GM18867 (cell line): ENCODE measurements around the gene SPDYE2B.
"Not testable (repeated sequence)": the region's sequence is repeated elsewhere in the genome, so short reads cannot be mapped to it uniquely, and the experiment has no call there.

Experiments
- ATAC-seq: cut with Tn5 transposase; IDR thresholded peaks from one replicate; pipeline ENCODE4 v1.9.1; 2021; ENCODE audit warnings: mild to moderate bottlenecking, moderate library complexity; ENCODE audit not compliant: unreplicated experiment

SPDYE2B gene

DNA sequence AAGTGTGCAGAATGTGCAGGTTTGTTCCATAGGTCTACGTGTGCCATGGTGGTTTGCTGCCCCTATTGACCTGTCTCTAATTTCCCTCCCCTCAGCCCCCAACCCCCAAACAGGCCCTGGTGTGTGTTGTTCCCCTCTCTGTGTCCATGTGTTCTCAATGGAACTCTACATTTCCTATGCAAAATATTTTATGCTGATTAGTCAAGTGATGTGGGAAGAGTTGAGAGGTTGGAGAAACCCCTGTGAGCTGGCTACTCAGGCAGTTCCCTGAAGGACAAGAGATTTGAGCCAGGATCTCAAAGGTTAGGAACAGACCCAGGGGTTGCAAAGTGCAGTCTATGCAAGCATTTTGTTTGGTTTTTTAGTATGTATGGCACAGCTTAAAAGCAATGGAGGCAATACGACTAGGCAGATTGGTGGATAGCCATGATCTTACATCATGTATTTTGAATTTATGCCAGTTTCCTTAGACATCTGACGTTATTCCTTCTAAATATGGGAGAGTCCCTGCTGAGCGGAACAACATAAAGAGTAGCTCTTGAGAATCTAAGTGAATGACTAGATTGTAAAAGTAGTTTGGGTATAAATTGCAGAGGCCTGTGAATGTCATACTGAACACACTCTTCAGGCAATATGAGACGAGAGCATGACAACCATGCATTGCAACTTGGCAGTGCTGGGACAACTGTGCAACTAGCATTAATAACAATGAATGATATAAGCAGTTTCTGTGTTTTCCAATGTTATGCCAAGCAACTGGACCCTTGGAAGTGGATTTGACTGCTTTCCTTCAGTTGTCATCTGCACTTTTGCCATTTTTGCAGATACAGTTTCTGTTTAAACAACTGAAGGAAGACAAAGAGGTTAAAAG lies 47.8 kb downstream of the SPDYE2B start:
- ATAC-seq = not testable (repeated sequence)

GRCh38 chr7:102698962-102699750 lies 49.0 kb downstream of the SPDYE2B start:
- not testable (repeated sequence) for ATAC-seq
